Stimulated activated CD4-positive, alpha-beta T cell treated with anti-CD3 and anti-CD28 coated beads, Interleukin-15, amount 100 ng/mL, for 24 hours (primary cell): ENCODE data around the gene VPS26B.
"Not testable (repeated sequence)": the region's sequence is repeated elsewhere in the genome, so short reads cannot be mapped to it uniquely, and the experiment has no call there.

Source experiments
- DNase-seq: peaks from one replicate; pipeline ENCODE4 v3.0.0-alpha.2; 2020

VPS26B gene

GRCh38 chr11:134223836-134224709, at the start of gene VPS26B, which contains the start of gene NCAPD3:
Gene VPS26B (plus strand): TSS chr11:134224671. CDS start chr11:134225123, 452 bp downstream.
Gene NCAPD3 (minus strand): TSS chr11:134223967. CDS start chr11:134223926, 41 bp downstream.
- DNase-seq = peak; percentile 98

GRCh38 chr11:134176284-134176683, 48.2 kb upstream of the VPS26B start:
- no peak for DNase-seq

- no peak for DNase-seq
These were observed 46.3 kb upstream of the VPS26B start for GRCh38 chr11:134178032-134178674.

- DNase-seq = no peak
These were observed 42.8 kb upstream of the VPS26B start for GRCh38 chr11:134181707-134182106.

- DNase-seq = not testable (repeated sequence)
These were observed 36.4 kb upstream of the VPS26B start for GRCh38 chr11:134188092-134188491.

DNA sequence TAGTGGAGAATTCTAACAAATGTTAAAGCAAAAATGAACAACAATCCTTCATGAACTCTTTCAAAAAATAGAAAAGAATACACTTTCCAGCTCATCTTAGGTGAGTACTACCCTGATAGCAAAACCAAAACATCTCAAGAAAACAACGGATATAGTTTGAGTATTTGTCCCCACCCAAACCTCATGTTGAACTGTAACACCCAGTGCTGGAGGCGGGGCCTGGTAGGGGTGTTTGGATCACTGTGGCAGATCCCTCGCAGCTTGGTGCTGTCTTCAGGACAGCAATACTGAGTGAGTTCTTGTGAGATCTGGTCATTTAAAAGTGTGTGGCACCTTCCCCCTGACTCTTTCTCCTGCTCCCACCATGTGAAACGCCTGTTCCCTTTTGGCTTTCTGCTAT, 27.7 kb upstream of the VPS26B start:
- DNase-seq = no peak

DNA sequence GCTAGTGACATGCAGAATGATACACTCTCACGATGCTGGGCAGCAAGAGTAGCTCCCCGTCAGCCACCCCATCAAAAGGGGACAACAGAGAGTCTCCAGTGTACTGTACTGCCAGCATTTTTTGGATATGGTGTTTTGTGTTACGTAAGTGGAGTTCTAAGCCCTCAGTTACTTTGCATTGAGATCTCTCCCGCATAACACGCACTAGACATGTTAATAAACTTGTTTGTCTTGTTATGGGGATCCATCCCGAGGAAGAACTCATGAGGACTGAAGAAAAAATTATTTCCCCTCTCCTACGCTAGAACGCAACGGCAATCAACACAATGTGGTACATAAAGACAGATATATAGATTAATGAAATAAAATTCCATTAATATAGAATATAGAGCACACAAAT, 24.9 kb upstream of the VPS26B start:
- no peak for DNase-seq

- no peak for DNase-seq
These were observed 23.8 kb upstream of the VPS26B start for GRCh38 chr11:134200688-134201087.

DNA sequence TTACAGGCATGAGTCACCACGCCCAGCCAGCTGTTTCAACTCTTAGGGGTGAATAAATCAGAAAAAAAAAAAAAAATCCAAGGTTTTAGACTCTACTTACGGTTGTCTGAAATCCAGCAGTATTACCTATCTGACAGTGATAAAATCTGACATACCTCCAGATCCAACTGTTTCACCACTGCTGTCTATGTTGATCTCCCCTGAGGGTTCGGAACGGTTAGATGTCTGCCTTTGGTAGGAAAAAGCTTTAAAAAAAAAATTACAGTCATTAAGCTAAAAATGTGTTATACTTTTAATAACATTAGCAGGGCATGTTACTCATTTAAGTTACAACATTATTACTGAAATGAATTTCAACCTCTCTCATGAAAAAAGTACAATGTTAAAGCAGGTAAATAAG, 21.8 kb upstream of the VPS26B start:
- no peak for DNase-seq

DNA sequence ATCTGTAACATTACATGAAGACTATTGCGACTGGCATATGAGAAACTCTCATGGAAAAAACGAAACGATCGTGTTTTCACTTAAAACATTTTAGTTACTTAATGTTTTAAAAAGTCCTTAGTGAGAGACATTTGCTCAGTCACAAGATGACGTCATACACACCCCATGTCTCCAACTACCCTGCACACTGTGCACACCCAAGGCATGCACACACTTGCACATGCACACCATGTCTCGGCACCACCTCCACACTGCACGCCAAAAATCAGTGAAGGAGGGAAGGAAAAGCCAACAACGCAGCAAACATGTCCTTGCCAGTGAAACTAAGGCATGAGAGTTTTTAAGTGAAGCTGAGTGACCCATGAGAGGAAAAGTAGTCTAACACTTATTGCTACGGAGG, 18.7 kb upstream of the VPS26B start:
- no peak for DNase-seq

DNA sequence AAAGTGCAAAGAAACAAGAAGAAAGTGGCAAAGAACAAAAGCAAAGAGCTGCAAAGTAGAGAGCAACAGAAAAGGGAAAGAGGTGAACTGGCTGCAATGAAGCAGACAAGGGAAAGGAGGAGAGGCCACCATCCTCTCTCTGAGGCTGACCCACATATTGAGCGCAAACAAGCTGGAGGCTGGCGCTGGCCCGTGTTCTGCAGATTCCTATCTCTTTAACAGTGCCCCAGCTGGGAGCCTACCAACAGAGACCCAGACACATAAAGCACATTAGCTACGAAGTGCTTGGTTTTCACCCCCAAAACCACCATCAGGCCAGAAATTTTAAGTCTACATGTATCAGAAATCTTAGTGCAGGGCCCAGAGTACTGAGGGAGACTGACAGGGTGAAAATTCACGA, 18.3 kb upstream of the VPS26B start:
- DNase-seq = no peak

DNA sequence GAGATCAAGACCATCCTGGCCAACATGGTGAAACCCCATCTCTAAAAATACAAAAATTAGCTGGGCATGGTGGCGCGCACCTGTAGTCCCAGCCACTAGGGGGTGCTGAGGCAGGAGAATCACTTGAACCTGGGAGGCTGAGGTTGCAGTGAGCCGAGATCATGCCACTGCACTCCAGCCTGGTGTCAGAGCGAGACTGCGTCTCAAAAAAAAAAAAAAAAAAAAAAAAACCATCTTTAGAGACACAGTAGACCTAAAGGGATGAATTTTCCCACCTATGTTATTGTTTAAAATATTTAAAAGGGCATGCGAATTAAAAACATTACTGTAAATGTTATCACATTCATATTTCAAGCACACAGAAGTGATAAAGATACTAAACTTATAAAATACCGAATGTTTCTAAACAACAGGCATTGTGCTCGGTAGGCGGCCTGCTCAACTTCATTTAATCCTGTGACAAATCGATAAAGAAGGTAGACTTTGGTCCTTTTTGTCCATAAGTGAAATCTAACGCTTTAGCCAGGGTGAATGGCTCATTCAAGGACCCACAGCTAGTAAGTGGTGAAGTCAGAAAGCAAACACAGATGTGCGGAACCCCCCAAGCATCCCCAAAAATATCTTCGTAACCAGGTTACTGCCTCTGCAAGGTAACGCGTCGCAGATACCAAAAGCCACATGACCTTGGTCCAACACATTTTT, 16.8 kb upstream of the VPS26B start:
- peak; percentile 75 for DNase-seq

DNA sequence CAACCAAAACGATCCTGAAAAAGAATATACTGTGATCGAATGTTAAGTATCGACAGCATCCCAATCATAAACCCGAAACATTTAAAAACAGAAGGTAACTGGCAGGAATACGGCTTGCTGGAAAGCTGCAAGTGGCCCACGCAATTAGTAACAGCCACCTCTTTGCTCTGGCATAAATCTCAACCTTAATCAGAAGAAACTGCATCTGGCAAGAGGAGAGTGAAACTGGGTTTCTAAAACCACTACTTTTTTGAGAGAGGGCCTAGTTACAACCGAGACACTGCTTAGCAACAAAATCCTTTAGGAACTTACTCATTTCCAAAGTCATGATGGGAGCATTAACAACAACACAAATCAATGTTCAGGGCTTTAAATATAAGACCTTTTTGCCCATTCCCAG, 8.6 kb upstream of the VPS26B start:
- no peak for DNase-seq

GRCh38 chr11:134216816-134217215, 7.7 kb upstream of the VPS26B start:
- DNase-seq = no peak

DNA sequence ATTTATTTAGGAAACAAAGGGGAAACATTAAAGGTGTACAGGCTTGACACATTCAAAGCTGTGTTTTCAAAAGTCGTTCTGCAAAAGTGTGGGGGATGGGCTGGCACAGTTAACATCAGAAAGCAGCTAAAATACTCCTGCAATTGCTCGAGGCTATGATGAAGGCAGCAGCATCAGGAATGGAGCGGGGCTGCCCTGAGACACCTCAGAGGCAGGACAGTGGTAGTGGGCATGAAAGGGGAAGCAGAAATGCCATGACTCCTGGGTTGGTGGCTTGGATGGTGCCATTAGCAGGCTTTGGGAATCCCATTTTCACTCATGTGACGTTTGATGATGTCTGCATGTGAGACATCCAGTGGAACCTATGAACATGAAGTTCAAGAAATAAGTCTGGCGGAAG, 1.4 kb upstream of the VPS26B start:
- DNase-seq = peak; percentile 39

GRCh38 chr11:134224710-134225664, 516 bp downstream of the VPS26B start:
- DNase-seq = peak; percentile 80

DNA sequence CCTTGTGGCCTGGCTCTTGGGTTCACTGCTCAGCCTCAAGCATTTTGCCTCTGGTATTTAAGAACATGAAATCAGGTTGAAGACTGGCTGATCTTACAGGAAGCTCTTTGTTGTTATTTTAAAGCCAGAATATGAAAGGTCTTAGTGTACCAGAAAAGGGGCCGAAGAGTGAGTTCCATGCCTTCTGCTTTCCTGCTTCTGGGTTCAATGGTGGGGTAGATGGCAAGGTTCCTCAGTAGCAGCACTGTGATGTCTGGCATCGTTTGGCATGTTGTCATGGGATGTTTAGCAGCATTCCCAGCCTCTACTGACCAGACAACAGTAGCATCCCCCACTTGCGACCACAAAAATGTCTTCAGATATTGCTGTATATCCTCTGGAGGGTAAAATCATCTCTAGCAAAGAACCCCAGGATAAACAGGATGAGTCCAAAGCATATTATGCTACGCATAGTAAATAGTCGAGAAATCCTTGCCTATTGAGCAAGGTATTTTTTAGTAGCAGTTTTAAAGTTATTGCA, 2.4 kb downstream of the VPS26B start:
- DNase-seq = no peak

GRCh38 chr11:134228625-134229024, 4.2 kb downstream of the VPS26B start:
- peak; percentile 25 for DNase-seq

DNA sequence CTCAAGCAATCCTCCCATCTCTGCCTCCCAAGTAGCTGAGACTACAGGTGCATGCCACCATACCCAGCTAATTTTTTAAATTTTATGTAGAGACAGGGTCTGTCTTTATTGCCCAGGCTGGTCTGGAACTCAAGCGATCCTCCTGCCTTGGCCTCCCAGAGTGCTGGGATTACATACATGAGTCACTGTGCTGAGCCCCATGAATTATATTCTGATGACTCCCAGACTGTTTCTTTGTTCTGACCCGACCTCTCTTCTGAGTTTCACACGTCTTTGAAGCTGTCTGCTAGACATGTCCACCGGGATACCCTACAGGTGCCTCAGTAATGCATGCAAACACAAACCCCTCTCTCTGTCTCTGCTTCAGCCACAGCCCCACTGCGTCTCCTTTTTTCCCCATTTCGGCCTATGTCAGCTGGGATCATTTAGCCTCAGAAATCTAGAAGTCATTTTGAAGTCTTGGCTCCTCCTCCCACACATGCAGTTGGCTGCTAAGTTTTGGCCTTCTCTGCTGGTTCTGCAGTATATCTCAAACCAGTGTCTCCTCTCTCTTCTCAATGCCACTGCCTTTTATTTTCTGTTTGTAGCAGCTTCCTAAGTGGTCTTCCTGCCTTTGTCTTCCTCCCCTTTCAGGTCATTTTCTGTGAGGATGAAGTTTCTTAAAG, 4.8 kb downstream of the VPS26B start:
- DNase-seq = no peak

DNA sequence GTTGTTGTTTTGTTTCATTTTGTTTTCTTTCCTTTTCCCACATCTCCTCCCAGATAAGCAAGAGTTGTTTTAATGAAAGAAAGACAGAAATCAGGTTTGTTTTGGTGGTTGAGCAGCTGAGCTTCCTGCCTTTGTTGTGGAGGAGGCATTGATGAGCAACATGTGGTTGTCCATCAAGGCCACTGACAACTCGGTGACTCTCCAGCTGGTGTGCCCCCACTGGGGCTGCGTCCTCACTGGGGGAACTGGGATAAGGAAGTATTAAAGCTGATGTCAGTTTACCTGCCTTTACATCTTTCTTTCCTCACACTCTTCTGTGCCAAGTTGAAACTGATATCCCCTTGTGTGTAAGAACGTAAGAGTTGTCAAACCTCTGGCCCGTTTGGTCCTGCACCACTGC, 5.9 kb downstream of the VPS26B start:
- DNase-seq = no peak

DNA sequence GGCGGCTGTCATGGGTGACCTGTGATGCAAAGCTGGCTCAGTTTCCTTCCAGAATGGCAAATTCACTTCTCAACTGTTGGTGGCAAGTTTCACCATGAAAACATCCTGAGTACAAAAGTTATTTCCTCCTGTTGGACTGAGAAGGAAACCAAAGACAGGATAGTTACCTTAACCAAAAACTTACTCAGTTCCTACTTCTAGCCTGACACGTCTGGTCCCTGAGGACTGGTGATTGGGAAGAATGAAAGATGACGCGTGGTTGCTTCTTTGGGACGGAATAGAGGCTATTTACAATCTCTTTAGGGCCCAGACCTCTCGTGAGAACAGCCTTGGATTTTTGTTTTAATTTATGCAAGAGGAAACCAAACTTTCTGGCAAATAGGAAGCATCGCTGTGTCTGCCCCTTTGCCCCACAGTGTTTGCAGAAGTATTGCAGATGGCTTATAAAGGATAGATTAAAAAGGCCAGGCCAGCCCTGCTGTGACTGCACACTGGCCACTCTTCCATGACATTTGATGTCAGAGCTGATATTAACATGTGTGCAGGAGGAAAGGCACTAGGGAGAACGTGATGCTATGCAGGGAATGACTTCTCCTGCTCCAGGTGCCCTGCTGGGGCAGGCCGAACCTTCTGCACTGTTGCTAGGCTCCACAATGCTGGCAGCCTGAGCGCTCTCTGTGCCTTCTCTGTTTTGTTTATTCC, 7.6 kb downstream of the VPS26B start:
- DNase-seq = no peak
